Esophagus muscularis mucosa (tissue), 3 donors: ENCODE measurements around the gene TUFT1.

ENCODE experiments used
- POLR2A ChIP-seq: fragments of 450-650 bp; IDR thresholded peaks from one replicate; pipeline ENCODE4 v1.6.1; 2017; ENCODE audit warnings: antibody characterized with exemption, moderate library complexity, mild to moderate bottlenecking, low read depth
- TF ChIP-seq, protein P1 (sequence below), 3 experiments: fragments of 200-600 bp in 2 of 3; fragments of 450-650 bp in 1 of 3; sonication (generic) in 2 of 3; IDR thresholded peaks; one replicate each; pipeline ENCODE4 v1.5.1; 2017 to 2019; ENCODE audit warnings: antibody characterized with exemption in 3 of 3, mild to moderate bottlenecking in 2 of 3, moderate library complexity in 1 of 3

DNA sequence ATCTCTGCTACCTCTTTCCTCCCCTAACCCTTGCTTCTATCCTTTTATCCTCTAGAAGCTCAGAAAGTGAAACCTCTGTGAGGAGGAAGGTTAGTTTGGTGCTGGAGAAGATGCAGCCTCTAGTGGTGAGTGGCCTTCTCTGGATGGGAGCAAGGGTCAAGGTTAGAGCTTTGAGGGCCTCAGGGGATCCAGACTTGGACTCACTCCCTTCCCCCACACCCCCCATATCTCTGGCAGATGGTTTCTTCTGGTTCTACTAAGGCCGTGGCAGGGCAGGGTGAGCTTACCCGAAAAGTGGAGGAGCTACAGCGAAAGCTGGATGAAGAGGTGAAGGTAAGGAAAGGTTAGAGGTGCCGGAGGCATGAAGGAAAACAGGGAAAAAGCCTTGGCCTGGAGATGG is 19.8 kb upstream of the TUFT1 start:
- TF ChIP-seq, protein P1, sequence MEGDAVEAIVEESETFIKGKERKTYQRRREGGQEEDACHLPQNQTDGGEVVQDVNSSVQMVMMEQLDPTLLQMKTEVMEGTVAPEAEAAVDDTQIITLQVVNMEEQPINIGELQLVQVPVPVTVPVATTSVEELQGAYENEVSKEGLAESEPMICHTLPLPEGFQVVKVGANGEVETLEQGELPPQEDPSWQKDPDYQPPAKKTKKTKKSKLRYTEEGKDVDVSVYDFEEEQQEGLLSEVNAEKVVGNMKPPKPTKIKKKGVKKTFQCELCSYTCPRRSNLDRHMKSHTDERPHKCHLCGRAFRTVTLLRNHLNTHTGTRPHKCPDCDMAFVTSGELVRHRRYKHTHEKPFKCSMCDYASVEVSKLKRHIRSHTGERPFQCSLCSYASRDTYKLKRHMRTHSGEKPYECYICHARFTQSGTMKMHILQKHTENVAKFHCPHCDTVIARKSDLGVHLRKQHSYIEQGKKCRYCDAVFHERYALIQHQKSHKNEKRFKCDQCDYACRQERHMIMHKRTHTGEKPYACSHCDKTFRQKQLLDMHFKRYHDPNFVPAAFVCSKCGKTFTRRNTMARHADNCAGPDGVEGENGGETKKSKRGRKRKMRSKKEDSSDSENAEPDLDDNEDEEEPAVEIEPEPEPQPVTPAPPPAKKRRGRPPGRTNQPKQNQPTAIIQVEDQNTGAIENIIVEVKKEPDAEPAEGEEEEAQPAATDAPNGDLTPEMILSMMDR (IDR thresholded peaks at IDR 0.05): no peak
- TF ChIP-seq POLR2A: no peak
